ENCODE data around the gene TNS3. TPM values are rescaled to one million over a fixed set of nuclear protein-coding genes. Genes with fewer than 3 reads are reported as not detected.
A peak's percentile ranks its signal among the peaks of the same experiment; 100 is the strongest.

Gene TNS3
- total RNA-seq, 1 experiment from 2014 or later: 9.5 TPM

- Histone ChIP-seq H2AK5ac (ENCODE audit: insufficient read length, low read length) (no peak overlapping the region), H3K79me2 (ENCODE audit: insufficient read depth, low read length) (no peaks in the 10 kb centered on the region), H3K9ac (ENCODE audit: extremely low read depth, insufficient read length, low read length) (no peak overlapping the region), H3K23me2 (ENCODE audit: insufficient read length, low read depth, low read length, poor library complexity, severe bottlenecking) (no peaks in the 10 kb centered on the region), H2BK5ac (ENCODE audit: insufficient read length, low read length) (no peak overlapping the region), H3K4me1 (ENCODE audit: insufficient read depth, low read length) (no peaks in the 10 kb centered on the region), H3K27ac (ENCODE audit: insufficient read length, low read depth, low read length) (no peak overlapping the region), H3K14ac (ENCODE audit: insufficient read depth, low read length) (no peak overlapping the region), H3K79me1 (ENCODE audit: insufficient read depth, low read depth, low read length, poor library complexity, severe bottlenecking) (no peaks in the 10 kb centered on the region), H4K8ac (replicated peaks; ENCODE audit: insufficient read length, low read depth, low read length) (no peak overlapping the region), H3K4ac (ENCODE audit: low read depth, low read length) (no peak overlapping the region), H3K4me2 (ENCODE audit: insufficient read depth, insufficient read length, low read length) (no peak overlapping the region), H3T11ph (ENCODE audit: low read length) (no peak overlapping the region), H3K27me3 (ENCODE audit: insufficient read depth, low read length) (no peaks in the 10 kb centered on the region), H2BK15ac (ENCODE audit: low read depth, low read length) (no peak overlapping the region), H4K20me1 (ENCODE audit: control insufficient read depth, insufficient read depth, insufficient read length) (no peaks in the 10 kb centered on the region), H3K18ac (ENCODE audit: insufficient read length, low read depth, low read length) (no peak overlapping the region), H3K9me3 (ENCODE audit: control insufficient read depth, low read depth, low read length) (no peaks in the 10 kb centered on the region), H2AFZ (ENCODE audit: low read length) (no peak overlapping the region), H2BK120ac (ENCODE audit: low read depth, low read length, poor library complexity, severe bottlenecking) (no peak overlapping the region), H2BK20ac (ENCODE audit: low read depth, low read length, poor library complexity, severe bottlenecking) (no peak overlapping the region), H4K5ac (ENCODE audit: insufficient read length, low read depth, low read length) (no peak overlapping the region), H3K23ac (ENCODE audit: insufficient read length, low read depth, low read length) (no peak overlapping the region), H2BK12ac (ENCODE audit: insufficient read length, low read depth, low read length) (no peak overlapping the region), H3K56ac (ENCODE audit: insufficient read length, low read depth, low read length) (no peak overlapping the region), H4K91ac (ENCODE audit: insufficient read length, low read depth, low read length) (no peak overlapping the region)
- no peaks in the 10 kb centered on the region; a peak in 1 of 4 replicates for H3K4me1 Mint-ChIP-seq
- H3K9me3 Mint-ChIP-seq: no peaks in the 10 kb centered on the region
- no peak for DNase-seq
- no peaks in the 10 kb centered on the region for H3K27me3 Mint-ChIP-seq (ENCODE audit: low read depth)
- peak overlapping the region in 1 of 3 experiments; percentile 59; a peak in 1 of 7 replicates for H3K27ac Mint-ChIP-seq
- H3K4me3 Mint-ChIP-seq: no peak overlapping the region
- peaks cover 0 to 2% (median 0%) of the 10 kb centered on the region in 3 experiments; a peak in 2 of 7 replicates for H3K36me3 Mint-ChIP-seq (ENCODE audit: insufficient read depth in 1 of 3, low read depth in 3 of 3)
- no CpG with 5 or more reads among the region's 12 CpGs for WGBS (ENCODE audit: extremely low coverage, insufficient read length, low lambda C conversion rate)
- TF ChIP-seq CTCF (conservative IDR thresholded peaks at IDR 0.05): no peak
Observed at GRCh38 chr7:47428052-47428767, 153.7 kb downstream of the TNS3 start.
